GM12864 (cell line): ENCODE data around the gene RYR2.

Source experiments
- DNase-seq: peaks from one replicate; pipeline ENCODE4 v3.0.0-alpha.2; 2011; ENCODE audit warnings: low read depth
- H3K4me3 ChIP-seq: 2 replicates; pipeline ENCODE4 v1.5.1; 2011; ENCODE audit warnings: mild to moderate bottlenecking, low read depth, low read length, control low read depth
- TF ChIP-seq, protein P1 (sequence below): IDR thresholded peaks from 2 replicates; pipeline ENCODE4 v1.5.1; 2011; ENCODE audit warnings: low read depth, mild to moderate bottlenecking, moderate library complexity, low read length, control low read depth, inconsistent platforms; ENCODE audit errors: missing control alignments

RYR2 gene

GRCh38 chr1:237306726-237307125 lies 264.7 kb downstream of the RYR2 start:
- TF ChIP-seq, protein P1, sequence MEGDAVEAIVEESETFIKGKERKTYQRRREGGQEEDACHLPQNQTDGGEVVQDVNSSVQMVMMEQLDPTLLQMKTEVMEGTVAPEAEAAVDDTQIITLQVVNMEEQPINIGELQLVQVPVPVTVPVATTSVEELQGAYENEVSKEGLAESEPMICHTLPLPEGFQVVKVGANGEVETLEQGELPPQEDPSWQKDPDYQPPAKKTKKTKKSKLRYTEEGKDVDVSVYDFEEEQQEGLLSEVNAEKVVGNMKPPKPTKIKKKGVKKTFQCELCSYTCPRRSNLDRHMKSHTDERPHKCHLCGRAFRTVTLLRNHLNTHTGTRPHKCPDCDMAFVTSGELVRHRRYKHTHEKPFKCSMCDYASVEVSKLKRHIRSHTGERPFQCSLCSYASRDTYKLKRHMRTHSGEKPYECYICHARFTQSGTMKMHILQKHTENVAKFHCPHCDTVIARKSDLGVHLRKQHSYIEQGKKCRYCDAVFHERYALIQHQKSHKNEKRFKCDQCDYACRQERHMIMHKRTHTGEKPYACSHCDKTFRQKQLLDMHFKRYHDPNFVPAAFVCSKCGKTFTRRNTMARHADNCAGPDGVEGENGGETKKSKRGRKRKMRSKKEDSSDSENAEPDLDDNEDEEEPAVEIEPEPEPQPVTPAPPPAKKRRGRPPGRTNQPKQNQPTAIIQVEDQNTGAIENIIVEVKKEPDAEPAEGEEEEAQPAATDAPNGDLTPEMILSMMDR, result no peak
- H3K4me3 ChIP-seq, result no peak overlapping the region
- no peak for DNase-seq

DNA sequence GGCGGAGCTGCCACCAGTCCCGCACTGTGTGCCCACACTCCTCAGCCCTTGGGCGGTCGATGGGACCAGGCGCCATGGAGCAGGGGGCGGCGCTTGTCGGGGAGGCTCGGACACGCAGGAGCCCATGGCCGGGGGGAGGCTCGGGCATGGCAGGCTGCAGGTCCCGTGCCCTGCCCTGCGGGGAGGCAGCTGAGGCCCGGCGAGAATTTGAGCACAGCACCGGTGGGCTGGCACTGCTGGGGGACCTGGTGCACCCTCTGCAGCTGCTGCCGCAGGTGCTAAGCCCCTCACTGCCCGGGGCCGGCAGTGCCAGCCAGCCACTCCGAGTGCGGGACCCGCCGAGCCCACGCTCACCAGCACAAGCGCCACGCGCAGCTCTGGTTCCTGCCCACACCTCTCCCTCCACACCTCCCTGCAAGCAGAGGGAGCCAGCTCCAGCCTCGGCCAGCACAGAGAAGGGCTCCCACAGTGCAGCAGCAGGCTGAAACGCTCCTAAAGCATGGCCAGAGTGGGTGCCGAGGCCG lies 267.7 kb downstream of the RYR2 start:
- TF ChIP-seq, protein P1, result no peak
- no peak for DNase-seq

GRCh38 chr1:237316352-237316751 lies 274.4 kb downstream of the RYR2 start:
- no peak for DNase-seq
- no peak overlapping the region for H3K4me3 ChIP-seq
- TF ChIP-seq, protein P1, result no peak

More for the DNA sequence above, 267.7 kb downstream of the RYR2 start:
- H3K4me3 ChIP-seq, result no peak overlapping the region

DNA sequence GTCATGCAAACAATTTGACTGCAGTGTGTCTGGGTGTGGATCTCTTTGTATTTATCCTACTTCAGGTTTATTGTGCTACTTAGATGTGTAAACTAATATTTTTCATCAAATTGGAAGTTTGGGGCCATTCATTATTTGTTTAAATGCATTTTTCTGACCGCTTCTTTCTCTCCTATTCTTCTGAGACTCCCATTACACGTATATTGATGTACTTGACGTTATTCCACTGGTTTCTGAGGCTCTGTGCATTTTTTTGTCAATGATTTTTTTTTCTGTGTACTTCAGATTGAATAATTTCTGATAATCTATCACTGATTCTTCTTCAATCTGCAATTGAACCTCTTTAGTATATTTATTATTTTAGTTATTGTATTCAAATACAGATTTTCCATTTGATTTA lies 276.8 kb downstream of the RYR2 start:
- no peak for DNase-seq
- TF ChIP-seq, protein P1, result no peak
- H3K4me3 ChIP-seq, result no peak overlapping the region

- DNase-seq, result no peak
- H3K4me3 ChIP-seq, result no peak overlapping the region
- TF ChIP-seq, protein P1, result no peak
Measured at GRCh38 chr1:237320890-237321289, 278.9 kb downstream of the RYR2 start.

- TF ChIP-seq, protein P1, result no peak
Measured at GRCh38 chr1:237324226-237324625, 282.2 kb downstream of the RYR2 start.

GRCh38 chr1:237327061-237327460 lies 285.1 kb downstream of the RYR2 start:
- H3K4me3 ChIP-seq, result no peak overlapping the region
- TF ChIP-seq, protein P1, result no peak
- DNase-seq, result no peak

More at GRCh38 chr1:237324226-237324625, 282.2 kb downstream of the RYR2 start:
- no peak overlapping the region for H3K4me3 ChIP-seq
- DNase-seq, result no peak
